C4-2B (cell line): ENCODE data around the gene SRMS.

Experiments
- H3K27ac ChIP-seq: fragments of 450-650 bp; 2 replicates; pipeline ENCODE4 v1.5.1; 2017
- CTCF ChIP-seq: fragments of 450-650 bp; conservative IDR thresholded peaks from 2 replicates; pipeline ENCODE4 v1.5.1; 2017; ENCODE audit warnings: mild to moderate bottlenecking
- ZFX ChIP-seq: fragments of 450-650 bp; IDR thresholded peaks from 2 replicates; pipeline ENCODE4 v1.6.1; 2017

SRMS gene

GRCh38 chr20:63534831-63535651 lies 12.5 kb downstream of the SRMS start:
- H3K27ac ChIP-seq: no peak overlapping the region
- TF ChIP-seq ZFX: no peak
- no peak for TF ChIP-seq CTCF

- H3K27ac ChIP-seq: no peak overlapping the region
- TF ChIP-seq CTCF: no peak
- no peak for TF ChIP-seq ZFX
Observed at GRCh38 chr20:63534427-63534830, 13.1 kb downstream of the SRMS start.

- TF ChIP-seq ZFX (no peak), CTCF (no peak)
- no peak overlapping the region for H3K27ac ChIP-seq
Observed at GRCh38 chr20:63533871-63534393, 13.6 kb downstream of the SRMS start.

- no peak for TF ChIP-seq CTCF
- TF ChIP-seq ZFX: no peak
- no peak overlapping the region for H3K27ac ChIP-seq
Observed at GRCh38 chr20:63533388-63533787, 14.2 kb downstream of the SRMS start.

- TF ChIP-seq CTCF: no peak
- no peak for TF ChIP-seq ZFX
- H3K27ac ChIP-seq: no peak overlapping the region
Observed at GRCh38 chr20:63532449-63532971, 15.0 kb downstream of the SRMS start.

- TF ChIP-seq CTCF (no peak), ZFX (no peak)
- H3K27ac ChIP-seq: no peak overlapping the region
Observed at GRCh38 chr20:63531686-63532448, 15.7 kb downstream of the SRMS start.

- no peak for TF ChIP-seq CTCF
- TF ChIP-seq ZFX: no peak
- no peak overlapping the region for H3K27ac ChIP-seq
Observed at GRCh38 chr20:63530788-63531160, 16.8 kb downstream of the SRMS start.
